Activated gamma-delta T cell treated with anti-CD3 and anti-CD28 coated beads, Interleukin-2, amount 50 U/mL, for 16 hours (primary cell): ENCODE results near the gene SPDYE4.

Experiments used
- DNase-seq: peaks from one replicate; pipeline ENCODE4 v3.0.0-alpha.2; 2020; ENCODE audit warnings: low read depth

SPDYE4 gene

GRCh38 chr17:8741366-8741765 is 17.0 kb downstream of the SPDYE4 start:
- no peak for DNase-seq

- peak; percentile 45 for DNase-seq
These were observed 17.9 kb downstream of the SPDYE4 start for GRCh38 chr17:8740486-8740885.

DNA sequence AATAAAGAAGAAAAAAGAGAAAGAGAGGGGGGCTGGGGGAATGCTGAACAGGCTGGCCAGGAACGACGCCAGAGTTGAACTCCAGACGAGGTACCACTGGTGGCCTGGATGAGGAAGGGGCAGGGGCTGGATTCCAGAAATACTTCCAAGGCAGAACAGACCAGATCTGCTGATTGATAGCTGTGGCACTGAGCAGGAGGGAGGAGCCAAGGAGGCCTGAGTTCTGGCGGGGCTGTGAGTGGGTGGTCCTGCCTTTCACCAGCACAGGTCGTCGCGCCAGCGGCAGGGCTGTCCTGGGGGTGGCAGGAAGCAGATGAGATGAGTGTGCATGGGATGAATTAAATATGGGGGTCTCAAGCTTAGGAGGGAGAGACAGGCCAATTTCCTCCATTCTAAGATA is 19.2 kb downstream of the SPDYE4 start:
- DNase-seq = no peak

DNA sequence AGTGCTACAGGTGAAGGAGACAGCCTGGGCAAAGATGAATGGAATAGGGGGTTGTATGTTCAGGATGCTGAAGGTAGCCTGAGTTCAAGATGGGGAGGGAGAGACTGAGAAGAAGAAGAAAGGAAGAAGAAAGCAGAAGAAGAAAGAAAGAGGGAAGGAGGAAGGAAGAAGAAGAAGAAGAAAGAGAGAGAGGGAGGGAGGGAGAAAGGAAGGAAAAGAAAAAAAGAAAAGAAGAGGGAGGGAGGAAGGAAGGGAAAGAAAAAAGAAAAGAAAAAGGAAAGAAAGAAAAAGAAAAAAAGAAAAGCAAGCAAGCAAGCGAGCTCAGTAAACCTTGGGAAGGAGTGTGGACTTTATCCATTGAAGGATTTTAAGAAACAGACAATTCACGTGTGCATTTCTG is 21.6 kb downstream of the SPDYE4 start:
- no peak for DNase-seq

- DNase-seq = no peak
These were observed 22.0 kb downstream of the SPDYE4 start for GRCh38 chr17:8736362-8736761.

- no peak for DNase-seq
These were observed 22.9 kb downstream of the SPDYE4 start for GRCh38 chr17:8735336-8735939.

DNA sequence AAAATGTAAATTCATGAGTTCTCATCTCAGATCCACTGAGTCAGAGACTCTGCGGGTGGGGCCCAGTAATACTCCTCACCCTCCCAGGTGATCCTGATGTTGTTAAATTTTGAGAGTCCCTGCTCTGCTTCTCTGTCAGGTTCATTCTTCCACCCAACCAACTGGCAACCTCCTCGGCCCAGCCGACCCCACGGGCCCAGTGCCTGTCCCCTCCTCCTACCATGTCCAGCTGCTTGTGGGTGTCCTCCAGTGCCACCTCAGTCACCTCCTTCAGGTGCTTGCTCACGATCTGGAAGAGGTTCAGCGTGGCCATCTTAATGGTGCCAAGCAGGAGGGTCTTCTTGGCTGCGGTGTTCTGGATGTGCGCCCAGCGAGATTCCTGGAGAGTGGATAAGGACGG is 23.5 kb downstream of the SPDYE4 start:
- no peak for DNase-seq

DNA sequence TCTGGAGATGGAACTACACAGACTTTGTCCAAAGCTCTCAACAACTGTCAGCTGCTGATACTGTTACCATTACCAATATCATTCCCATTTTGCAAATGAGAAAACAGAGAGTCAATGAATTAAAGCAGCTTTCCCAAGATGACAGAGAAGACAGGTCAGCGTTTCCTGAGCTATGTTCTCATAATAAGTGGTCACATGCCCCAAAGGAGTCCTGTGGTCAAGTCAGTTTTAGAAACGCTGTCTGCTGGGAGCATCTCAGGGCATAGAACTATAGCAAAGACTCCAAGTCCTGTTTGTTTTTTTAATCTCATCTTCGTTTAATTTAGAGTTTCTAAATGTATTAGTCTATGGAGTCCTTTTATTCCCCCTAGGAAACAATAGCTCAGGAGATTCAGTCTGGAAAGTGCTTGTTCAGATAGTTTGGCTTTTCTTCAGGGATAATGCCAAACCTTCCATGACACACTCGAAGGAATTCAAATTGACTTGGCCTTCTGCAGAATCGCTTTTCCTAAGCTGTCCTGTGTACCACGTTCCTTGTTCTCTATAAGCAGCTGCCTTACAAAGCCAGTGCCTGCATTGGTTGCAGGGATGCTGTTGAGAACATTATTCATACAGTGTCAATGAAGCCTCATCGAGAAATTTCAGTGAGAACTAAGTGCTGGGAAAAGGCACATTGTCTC is 25.8 kb downstream of the SPDYE4 start:
- DNase-seq = no peak

- DNase-seq = no peak
These were observed 28.5 kb downstream of the SPDYE4 start for GRCh38 chr17:8729860-8730259.

GRCh38 chr17:8729421-8729820 is 28.9 kb downstream of the SPDYE4 start:
- no peak for DNase-seq

DNA sequence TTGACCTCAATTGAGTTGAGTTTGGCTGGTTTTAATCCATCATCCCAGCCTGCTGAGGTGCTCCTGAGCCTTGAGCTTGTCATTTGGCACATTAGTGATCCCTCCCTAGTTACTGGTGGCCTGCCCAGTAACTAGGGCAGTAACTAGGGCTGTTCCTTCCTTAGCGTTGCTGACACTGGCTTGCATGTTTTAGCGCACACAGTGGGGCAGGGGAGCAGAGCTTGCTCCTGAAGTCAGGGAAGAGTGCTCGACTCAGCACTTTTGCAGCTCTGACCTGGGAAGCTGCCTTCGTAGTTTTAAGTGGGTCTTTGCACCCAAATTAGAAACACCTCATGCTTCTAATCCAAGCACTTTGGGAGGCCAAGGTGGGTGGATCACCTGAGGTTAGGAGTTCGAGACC is 29.4 kb downstream of the SPDYE4 start:
- no peak for DNase-seq

- no peak for DNase-seq
These were observed 30.0 kb downstream of the SPDYE4 start for GRCh38 chr17:8728251-8728938.

DNA sequence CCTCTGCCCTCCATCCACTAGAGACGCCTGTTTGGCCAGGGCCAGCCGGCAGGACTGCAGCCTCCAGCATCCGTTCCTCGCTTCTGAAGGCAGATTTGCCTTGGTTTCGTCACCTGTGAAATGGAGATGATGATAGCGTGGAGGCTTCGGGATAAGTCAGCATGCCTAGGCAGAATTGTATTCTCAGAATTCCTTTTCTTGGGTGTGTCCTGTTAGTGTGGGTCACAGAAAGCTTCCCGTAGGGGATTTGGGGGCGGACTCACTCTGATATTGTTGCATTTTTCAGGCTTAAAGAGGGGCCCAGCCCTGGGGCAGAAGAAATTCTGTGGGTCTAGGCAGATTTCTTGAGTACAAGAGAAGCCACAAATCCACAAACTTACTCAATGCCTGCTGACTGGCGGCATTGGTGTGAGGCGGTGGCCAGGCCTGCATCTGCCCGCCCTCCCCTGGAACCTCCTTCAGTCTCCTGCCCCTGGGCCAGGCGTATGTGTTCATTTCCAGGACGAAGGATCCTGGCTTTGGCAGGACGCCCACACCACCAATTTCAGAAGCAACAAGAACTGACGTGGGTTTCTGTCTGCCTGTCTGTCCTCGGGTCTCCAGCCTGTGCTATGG is 31.3 kb downstream of the SPDYE4 start:
- no peak for DNase-seq

DNA sequence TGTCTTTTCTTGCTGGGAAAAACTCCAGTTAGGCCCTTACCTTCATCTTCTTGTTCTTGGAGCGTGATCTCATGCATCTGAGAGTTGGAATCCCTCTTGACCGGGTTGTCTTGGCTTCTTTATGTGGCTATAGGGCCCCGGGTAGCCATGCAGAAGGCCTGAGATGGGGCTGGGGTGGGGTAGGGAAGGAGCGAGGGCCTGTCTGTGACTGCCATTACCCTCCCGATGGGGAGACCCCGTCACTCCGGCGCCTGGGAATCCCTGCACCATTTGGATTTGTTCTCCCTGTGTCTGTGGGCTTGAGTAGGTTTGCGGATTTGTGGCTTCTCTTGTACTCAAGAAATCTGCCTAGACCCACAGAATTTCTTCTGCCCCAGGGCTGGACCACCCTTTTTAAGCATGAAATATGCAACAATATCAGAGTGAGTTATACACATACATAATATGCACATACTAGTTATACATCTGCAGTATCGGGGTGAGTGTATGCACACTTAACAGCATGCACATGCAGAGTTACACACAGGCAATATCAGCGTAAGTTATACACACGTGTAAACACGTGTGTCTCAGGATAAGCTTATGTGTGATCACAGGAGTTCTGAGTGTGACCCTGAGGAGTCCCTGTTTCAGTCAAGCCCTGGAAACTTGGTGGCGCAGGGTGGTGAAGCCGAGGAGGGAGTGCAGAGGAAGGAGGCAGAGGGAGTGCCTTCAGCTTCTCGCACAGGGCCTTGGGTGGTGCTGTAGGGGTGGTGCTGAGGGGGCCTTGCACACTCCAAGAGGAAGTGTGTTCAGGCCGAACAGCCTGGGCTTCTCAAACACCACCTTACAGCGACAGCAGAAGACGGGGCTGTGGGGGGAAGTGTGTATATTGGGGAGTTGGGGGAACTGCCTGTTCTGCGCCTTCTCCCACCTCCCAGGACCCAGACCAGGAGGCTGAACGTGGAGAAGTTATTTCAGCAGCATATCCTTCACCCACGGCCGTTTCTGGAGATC is 32.2 kb downstream of the SPDYE4 start:
- DNase-seq = no peak

DNA sequence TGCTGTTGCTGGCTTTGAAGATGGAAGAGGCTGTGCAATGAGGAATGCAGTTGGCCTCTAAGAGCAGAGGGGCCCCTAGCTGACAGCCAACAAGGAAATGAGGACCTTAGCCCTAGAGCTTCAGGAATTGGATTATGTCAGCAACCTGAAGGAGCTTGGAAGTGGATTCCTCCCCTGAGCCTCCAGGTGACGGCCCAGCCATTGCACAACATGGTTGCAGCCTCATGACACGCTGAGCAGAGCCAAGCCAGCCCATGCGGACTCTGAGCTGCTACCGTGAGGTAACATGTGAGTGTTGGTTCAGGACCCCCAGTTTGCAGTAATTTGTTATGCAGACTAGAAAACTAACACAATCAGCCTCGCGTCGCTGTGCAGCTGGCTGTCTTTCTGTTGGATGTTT is 33.9 kb downstream of the SPDYE4 start:
- DNase-seq = no peak

GRCh38 chr17:8720596-8720995 is 37.8 kb downstream of the SPDYE4 start:
- no peak for DNase-seq

DNA sequence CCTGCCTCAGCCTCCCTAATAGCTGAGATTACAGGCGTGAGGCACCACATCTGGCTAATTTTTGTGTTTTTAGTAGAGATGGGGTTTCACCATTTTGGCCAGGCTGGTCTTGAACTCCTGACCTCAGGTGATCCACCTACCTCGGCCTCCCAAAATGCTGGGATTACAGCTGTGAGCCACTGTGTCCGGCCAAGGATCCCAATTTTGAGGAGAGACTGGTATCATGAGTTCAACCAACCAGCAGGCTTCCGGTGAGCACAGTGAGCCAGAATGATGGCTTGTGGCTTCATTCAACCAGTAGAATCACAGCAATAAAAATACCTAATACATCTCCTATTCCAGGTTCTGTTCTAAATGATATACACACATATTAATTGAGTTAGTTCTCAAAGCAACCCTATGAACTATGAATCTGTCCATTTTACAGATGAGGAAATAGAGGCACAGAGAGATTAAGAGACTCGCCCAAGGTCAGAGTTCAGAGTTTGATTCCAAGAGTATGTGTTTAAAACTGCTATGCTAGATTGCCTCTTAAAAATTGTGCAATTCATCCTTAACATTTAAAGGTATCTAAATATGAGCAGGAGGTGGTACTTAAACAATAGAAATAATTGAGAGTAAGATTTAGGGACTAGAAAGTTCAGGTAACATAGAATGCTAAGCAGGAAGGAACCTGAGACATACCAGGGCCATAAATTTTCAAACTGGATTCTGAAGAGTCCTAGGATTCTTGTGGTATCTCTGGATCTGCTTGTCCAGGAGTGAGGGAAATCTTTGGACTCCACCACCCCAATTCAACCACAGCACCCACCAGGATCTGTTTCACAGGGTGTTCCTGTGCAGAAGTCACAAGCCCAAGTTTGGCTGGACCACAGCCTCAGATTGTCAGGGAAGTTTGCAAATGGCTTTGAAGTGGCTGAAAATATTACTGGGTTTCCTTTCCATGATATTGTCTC is 38.8 kb downstream of the SPDYE4 start:
- no peak for DNase-seq

GRCh38 chr17:8718001-8718563 is 40.3 kb downstream of the SPDYE4 start:
- DNase-seq = no peak

GRCh38 chr17:8713878-8714277 is 44.5 kb downstream of the SPDYE4 start:
- no peak for DNase-seq

GRCh38 chr17:8713315-8713714 is 45.0 kb downstream of the SPDYE4 start:
- no peak for DNase-seq
